Measurements from ENCODE around the gene PNO1. TPM values are rescaled to one million over a fixed set of nuclear protein-coding genes. Genes with fewer than 3 reads are reported as not detected.

Gene PNO1
- polyA plus RNA-seq, 2 donors = 3.8 to 11.2 TPM

DNA sequence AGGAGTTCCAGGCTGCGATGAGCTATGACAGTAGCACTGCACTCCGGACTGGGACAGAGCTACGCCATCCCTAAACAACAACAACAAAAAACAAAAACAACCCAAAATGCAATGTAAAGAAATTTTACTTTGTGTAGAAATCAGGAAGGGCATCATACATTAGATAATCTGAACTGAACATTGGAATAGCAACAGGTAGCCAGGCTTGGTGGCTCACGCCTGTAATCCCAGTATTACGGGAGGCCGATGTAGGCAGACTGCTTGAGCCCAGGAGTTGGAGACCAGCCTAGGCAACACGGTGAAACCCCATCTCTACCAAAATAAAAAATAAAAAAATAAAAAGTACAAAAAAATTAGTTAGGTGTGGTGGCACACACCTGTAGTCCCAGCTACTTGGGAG, 2.1 kb upstream of the PNO1 start:
- WGBS, 2 donors = 97 to 99% methylated on average over 7 of the region's 7 CpGs
- no peaks in the 10 kb centered on the region for H3K4me1 ChIP-seq (ENCODE audit: control insufficient read depth in 2 of 2, insufficient read depth in 2 of 2, low read length in 1 of 2)
- no peaks in the 10 kb centered on the region for H3K27me3 ChIP-seq (ENCODE audit: control insufficient read depth in 1 of 2, insufficient read depth in 2 of 2, low read length in 2 of 2)
- H3K9me3 ChIP-seq (ENCODE audit: control insufficient read depth in 2 of 2, insufficient read depth in 1 of 2, low read depth in 1 of 2, low read length in 1 of 2) = no peaks in the 10 kb centered on the region
- no peaks in the 10 kb centered on the region for H3K36me3 ChIP-seq (ENCODE audit: control insufficient read depth in 2 of 2, insufficient read depth in 2 of 2, low read length in 1 of 2)
- H3K27ac ChIP-seq (ENCODE audit: low read depth in 2 of 2, low read length in 1 of 2) = no peak overlapping the region
- no peak overlapping the region for H3K4me3 ChIP-seq (ENCODE audit: low read depth in 1 of 2, low read length in 2 of 2)

DNA sequence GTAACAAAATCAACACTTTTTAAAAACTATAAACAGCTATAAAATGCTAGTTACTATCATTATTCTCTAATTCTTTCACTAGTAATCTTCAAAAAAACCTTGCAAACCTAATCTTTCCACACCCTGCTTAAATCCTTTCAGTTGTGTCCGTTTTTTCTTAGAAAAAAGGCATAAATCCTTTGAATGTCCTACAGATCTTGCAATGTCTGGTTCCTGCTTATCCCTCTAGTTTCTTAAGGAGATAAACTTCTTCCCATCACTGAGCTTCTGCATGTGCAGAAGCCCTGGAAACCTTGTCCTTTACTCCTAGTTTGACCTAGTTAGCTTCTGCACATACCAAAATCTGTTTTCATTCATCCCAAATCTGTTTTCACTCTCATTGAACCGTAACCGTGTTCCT, 1.3 kb upstream of the PNO1 start:
- Histone ChIP-seq H3K4me3 (ENCODE audit: low read depth in 1 of 2, low read length in 2 of 2) (peak overlapping the region in 1 of 2 donors; percentile 70), H3K27me3 (ENCODE audit: control insufficient read depth in 1 of 2, insufficient read depth in 2 of 2, low read length in 2 of 2) (no peaks in the 10 kb centered on the region), H3K9me3 (ENCODE audit: control insufficient read depth in 2 of 2, insufficient read depth in 1 of 2, low read depth in 1 of 2, low read length in 1 of 2) (no peaks in the 10 kb centered on the region), H3K4me1 (ENCODE audit: control insufficient read depth in 2 of 2, insufficient read depth in 2 of 2, low read length in 1 of 2) (no peaks in the 10 kb centered on the region), H3K36me3 (ENCODE audit: control insufficient read depth in 2 of 2, insufficient read depth in 2 of 2, low read length in 1 of 2) (no peaks in the 10 kb centered on the region), H3K27ac (ENCODE audit: low read depth in 2 of 2, low read length in 1 of 2) (no peak overlapping the region)
- WGBS, 2 donors = 9 to 13% methylated on average over 3 of the region's 3 CpGs

DNA sequence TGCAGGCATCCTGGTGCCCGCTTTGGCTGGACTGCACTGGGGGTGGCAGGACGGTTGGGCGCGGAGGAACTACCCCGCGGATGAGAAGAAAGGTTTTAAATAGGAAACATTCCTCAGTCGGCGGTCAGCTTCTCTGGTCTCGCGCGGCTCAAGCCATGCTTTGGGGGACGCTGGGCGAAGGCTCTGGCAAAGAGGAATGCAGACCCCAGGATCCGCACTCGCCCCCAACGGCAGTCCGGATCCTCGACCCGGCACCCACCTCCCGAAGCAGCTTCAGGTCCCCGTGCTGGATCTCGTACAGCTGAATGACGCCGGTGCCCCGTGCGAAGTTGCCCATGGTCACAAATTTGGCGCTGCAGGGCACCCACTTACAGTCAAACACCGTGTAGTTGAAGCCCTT, 686 bp upstream of the PNO1 start:
- H3K4me3 ChIP-seq (ENCODE audit: low read depth in 1 of 2, low read length in 2 of 2) = peak overlapping the region; percentile 70 to 81
- H3K4me1 ChIP-seq (ENCODE audit: control insufficient read depth in 2 of 2, insufficient read depth in 2 of 2, low read length in 1 of 2) = no peaks in the 10 kb centered on the region
- 0 to 1% methylated on average over 28 of the region's 28 CpGs for WGBS, 2 donors
- H3K36me3 ChIP-seq (ENCODE audit: control insufficient read depth in 2 of 2, insufficient read depth in 2 of 2, low read length in 1 of 2) = no peaks in the 10 kb centered on the region
- H3K27ac ChIP-seq (ENCODE audit: low read depth in 2 of 2, low read length in 1 of 2) = peak overlapping the region; percentile 91 to 92
- no peaks in the 10 kb centered on the region for H3K27me3 ChIP-seq (ENCODE audit: control insufficient read depth in 1 of 2, insufficient read depth in 2 of 2, low read length in 2 of 2)
- H3K9me3 ChIP-seq (ENCODE audit: control insufficient read depth in 2 of 2, insufficient read depth in 1 of 2, low read depth in 1 of 2, low read length in 1 of 2) = no peaks in the 10 kb centered on the region

DNA sequence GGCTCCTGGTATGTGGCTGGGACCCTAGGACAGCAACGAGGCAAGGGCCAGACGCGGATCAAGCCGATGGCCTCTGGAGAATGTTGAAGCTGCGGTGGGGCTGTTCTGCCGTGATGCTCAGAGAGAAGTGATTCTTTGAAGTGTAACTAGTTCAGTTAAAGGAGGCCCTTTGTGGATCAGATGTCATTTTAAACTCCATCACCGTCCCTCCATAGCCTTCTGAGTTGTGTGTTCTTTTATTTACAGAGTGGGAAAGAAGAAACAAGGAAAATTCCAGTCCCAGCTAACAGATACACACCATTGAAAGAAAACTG, 403 bp downstream of the PNO1 start:
- no peaks in the 10 kb centered on the region for H3K27me3 ChIP-seq (ENCODE audit: control insufficient read depth in 1 of 2, insufficient read depth in 2 of 2, low read length in 2 of 2)
- H3K27ac ChIP-seq (ENCODE audit: low read depth in 2 of 2, low read length in 1 of 2) = peak overlapping the region; percentile 62 to 92
- no peaks in the 10 kb centered on the region for H3K4me1 ChIP-seq (ENCODE audit: control insufficient read depth in 2 of 2, insufficient read depth in 2 of 2, low read length in 1 of 2)
- no peaks in the 10 kb centered on the region for H3K36me3 ChIP-seq (ENCODE audit: control insufficient read depth in 2 of 2, insufficient read depth in 2 of 2, low read length in 1 of 2)
- H3K4me3 ChIP-seq (ENCODE audit: low read depth in 1 of 2, low read length in 2 of 2) = peak overlapping the region; percentile 70 to 81
- 1% methylated on average over 7 of the region's 7 CpGs for WGBS, 2 donors
- H3K9me3 ChIP-seq (ENCODE audit: control insufficient read depth in 2 of 2, insufficient read depth in 1 of 2, low read depth in 1 of 2, low read length in 1 of 2) = no peaks in the 10 kb centered on the region

GRCh38 chr2:68163641-68164040, 6.0 kb downstream of the PNO1 start:
- no peaks in the 10 kb centered on the region for H3K4me1 ChIP-seq (ENCODE audit: control insufficient read depth in 2 of 2, insufficient read depth in 2 of 2, low read length in 1 of 2)
- no peak overlapping the region for H3K27ac ChIP-seq (ENCODE audit: low read depth in 2 of 2, low read length in 1 of 2)
- H3K9me3 ChIP-seq (ENCODE audit: control insufficient read depth in 2 of 2, insufficient read depth in 1 of 2, low read depth in 1 of 2, low read length in 1 of 2) = no peaks in the 10 kb centered on the region
- no peaks in the 10 kb centered on the region for H3K36me3 ChIP-seq (ENCODE audit: control insufficient read depth in 2 of 2, insufficient read depth in 2 of 2, low read length in 1 of 2)
- 97 to 98% methylated on average over 1 of the region's 1 CpG for WGBS, 2 donors
- no peak overlapping the region for H3K4me3 ChIP-seq (ENCODE audit: low read depth in 1 of 2, low read length in 2 of 2)
- H3K27me3 ChIP-seq (ENCODE audit: control insufficient read depth in 1 of 2, insufficient read depth in 2 of 2, low read length in 2 of 2) = no peaks in the 10 kb centered on the region

GRCh38 chr2:68167186-68167585, 9.5 kb downstream of the PNO1 start:
- Histone ChIP-seq H3K4me3 (ENCODE audit: low read depth in 1 of 2, low read length in 2 of 2) (no peak overlapping the region), H3K9me3 (ENCODE audit: control insufficient read depth in 2 of 2, insufficient read depth in 1 of 2, low read depth in 1 of 2, low read length in 1 of 2) (no peaks in the 10 kb centered on the region), H3K36me3 (ENCODE audit: control insufficient read depth in 2 of 2, insufficient read depth in 2 of 2, low read length in 1 of 2) (peaks cover 0 to 3% of the 10 kb centered on the region in 2 donors), H3K27me3 (ENCODE audit: control insufficient read depth in 1 of 2, insufficient read depth in 2 of 2, low read length in 2 of 2) (no peaks in the 10 kb centered on the region), H3K27ac (ENCODE audit: low read depth in 2 of 2, low read length in 1 of 2) (no peak overlapping the region), H3K4me1 (ENCODE audit: control insufficient read depth in 2 of 2, insufficient read depth in 2 of 2, low read length in 1 of 2) (no peaks in the 10 kb centered on the region)
- 61 to 81% methylated on average over 3 of the region's 3 CpGs for WGBS, 2 donors

DNA sequence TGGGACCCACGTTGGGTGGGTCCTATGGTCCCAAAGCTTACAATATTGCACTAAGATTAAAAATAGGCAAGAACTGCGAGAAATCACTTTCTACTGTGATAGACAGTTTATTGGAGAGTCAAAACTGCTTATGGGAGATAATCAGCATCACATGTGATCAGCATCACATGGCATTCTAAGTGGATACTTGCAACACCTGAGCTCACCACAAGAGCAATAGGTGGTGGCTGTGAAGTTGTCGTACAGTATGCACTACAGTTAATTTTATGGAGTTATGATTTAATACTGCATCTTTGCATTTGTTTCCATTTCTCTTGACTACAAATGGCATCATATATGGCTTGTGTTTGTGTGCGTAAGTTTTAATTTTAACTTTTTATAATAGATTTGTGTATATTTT, 11.6 kb downstream of the PNO1 start:
- Histone ChIP-seq H3K36me3 (ENCODE audit: control insufficient read depth in 2 of 2, insufficient read depth in 2 of 2, low read length in 1 of 2) (peaks cover 0 to 4% of the 10 kb centered on the region in 2 donors), H3K9me3 (ENCODE audit: control insufficient read depth in 2 of 2, insufficient read depth in 1 of 2, low read depth in 1 of 2, low read length in 1 of 2) (no peaks in the 10 kb centered on the region), H3K27ac (ENCODE audit: low read depth in 2 of 2, low read length in 1 of 2) (no peak overlapping the region), H3K4me3 (ENCODE audit: low read depth in 1 of 2, low read length in 2 of 2) (no peak overlapping the region), H3K4me1 (ENCODE audit: control insufficient read depth in 2 of 2, insufficient read depth in 2 of 2, low read length in 1 of 2) (no peaks in the 10 kb centered on the region), H3K27me3 (ENCODE audit: control insufficient read depth in 1 of 2, insufficient read depth in 2 of 2, low read length in 2 of 2) (no peaks in the 10 kb centered on the region)
- WGBS, 2 donors = 92 to 98% methylated on average over 4 of the region's 4 CpGs

- no peaks in the 10 kb centered on the region for H3K4me1 ChIP-seq (ENCODE audit: control insufficient read depth in 2 of 2, insufficient read depth in 2 of 2, low read length in 1 of 2)
- H3K27ac ChIP-seq (ENCODE audit: low read depth in 2 of 2, low read length in 1 of 2) = no peak overlapping the region
- no peak overlapping the region for H3K4me3 ChIP-seq (ENCODE audit: low read depth in 1 of 2, low read length in 2 of 2)
- H3K27me3 ChIP-seq (ENCODE audit: control insufficient read depth in 1 of 2, insufficient read depth in 2 of 2, low read length in 2 of 2) = no peaks in the 10 kb centered on the region
- H3K36me3 ChIP-seq (ENCODE audit: control insufficient read depth in 2 of 2, insufficient read depth in 2 of 2, low read length in 1 of 2) = peaks cover 0 to 4% of the 10 kb centered on the region in 2 donors
- no peaks in the 10 kb centered on the region for H3K9me3 ChIP-seq (ENCODE audit: control insufficient read depth in 2 of 2, insufficient read depth in 1 of 2, low read depth in 1 of 2, low read length in 1 of 2)
- WGBS, 2 donors = 93 to 95% methylated on average over 7 of the region's 7 CpGs
Observed at GRCh38 chr2:68171146-68171545, 13.5 kb downstream of the PNO1 start.

DNA sequence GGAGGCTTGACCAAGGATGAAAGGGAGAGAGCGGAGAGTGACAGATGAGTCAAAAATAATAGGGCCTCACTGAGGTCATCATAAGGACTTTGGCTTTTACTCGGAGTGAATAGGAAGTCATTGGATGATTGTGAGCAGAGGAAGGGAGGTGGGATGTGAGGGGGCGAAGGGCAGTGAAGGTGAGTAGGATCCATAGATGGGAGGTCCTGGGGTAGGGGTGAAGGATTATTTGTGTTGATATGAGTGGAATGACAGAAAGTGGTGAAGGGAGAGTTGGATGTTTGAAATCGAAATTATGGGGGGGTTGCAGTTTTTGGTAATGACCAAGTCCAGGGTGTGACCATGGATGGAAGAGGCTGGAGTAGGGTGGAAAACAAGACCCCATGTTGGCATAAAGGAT, 14.0 kb downstream of the PNO1 start:
- 94 to 97% methylated on average over 4 of the region's 4 CpGs for WGBS, 2 donors
- Histone ChIP-seq H3K27ac (ENCODE audit: low read depth in 2 of 2, low read length in 1 of 2) (no peak overlapping the region), H3K9me3 (ENCODE audit: control insufficient read depth in 2 of 2, insufficient read depth in 1 of 2, low read depth in 1 of 2, low read length in 1 of 2) (no peaks in the 10 kb centered on the region), H3K36me3 (ENCODE audit: control insufficient read depth in 2 of 2, insufficient read depth in 2 of 2, low read length in 1 of 2) (peaks cover 0 to 4% of the 10 kb centered on the region in 2 donors), H3K4me3 (ENCODE audit: low read depth in 1 of 2, low read length in 2 of 2) (no peak overlapping the region), H3K27me3 (ENCODE audit: control insufficient read depth in 1 of 2, insufficient read depth in 2 of 2, low read length in 2 of 2) (no peaks in the 10 kb centered on the region), H3K4me1 (ENCODE audit: control insufficient read depth in 2 of 2, insufficient read depth in 2 of 2, low read length in 1 of 2) (no peaks in the 10 kb centered on the region)

DNA sequence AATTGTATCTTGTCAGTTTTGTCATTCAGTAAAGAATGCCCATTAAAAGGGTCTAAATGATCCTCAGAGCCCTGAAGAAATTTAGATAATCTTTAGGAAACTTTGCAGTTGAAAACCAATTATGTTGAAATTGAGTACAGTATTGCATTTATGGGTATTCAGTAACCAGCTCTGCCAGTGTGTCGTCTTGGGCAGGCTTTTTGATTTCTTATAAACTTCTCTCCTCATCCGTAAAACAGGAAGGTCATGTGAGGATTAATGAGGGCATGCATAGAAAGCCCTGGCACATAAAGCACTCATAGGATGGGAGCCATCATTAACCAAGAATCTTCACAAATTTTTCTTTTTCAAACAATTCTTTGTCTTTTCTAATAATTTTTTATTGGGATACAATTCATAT, 14.8 kb downstream of the PNO1 start:
- 38 to 54% methylated on average over 2 of the region's 2 CpGs for WGBS, 2 donors
- Histone ChIP-seq H3K9me3 (ENCODE audit: control insufficient read depth in 2 of 2, insufficient read depth in 1 of 2, low read depth in 1 of 2, low read length in 1 of 2) (no peaks in the 10 kb centered on the region), H3K36me3 (ENCODE audit: control insufficient read depth in 2 of 2, insufficient read depth in 2 of 2, low read length in 1 of 2) (peaks cover 0 to 4% of the 10 kb centered on the region in 2 donors), H3K27me3 (ENCODE audit: control insufficient read depth in 1 of 2, insufficient read depth in 2 of 2, low read length in 2 of 2) (no peaks in the 10 kb centered on the region), H3K27ac (ENCODE audit: low read depth in 2 of 2, low read length in 1 of 2) (no peak overlapping the region), H3K4me3 (ENCODE audit: low read depth in 1 of 2, low read length in 2 of 2) (no peak overlapping the region), H3K4me1 (ENCODE audit: control insufficient read depth in 2 of 2, insufficient read depth in 2 of 2, low read length in 1 of 2) (no peaks in the 10 kb centered on the region)

Measured in esophagus (tissue), 2 donors.